GM21367 (cell line): ENCODE data around the gene ASB2.

Source experiments
- ATAC-seq: cut with Tn5 transposase; IDR thresholded peaks from one replicate; pipeline ENCODE4 v1.9.1; 2021; ENCODE audit not compliant: unreplicated experiment

The ASB2 gene

DNA sequence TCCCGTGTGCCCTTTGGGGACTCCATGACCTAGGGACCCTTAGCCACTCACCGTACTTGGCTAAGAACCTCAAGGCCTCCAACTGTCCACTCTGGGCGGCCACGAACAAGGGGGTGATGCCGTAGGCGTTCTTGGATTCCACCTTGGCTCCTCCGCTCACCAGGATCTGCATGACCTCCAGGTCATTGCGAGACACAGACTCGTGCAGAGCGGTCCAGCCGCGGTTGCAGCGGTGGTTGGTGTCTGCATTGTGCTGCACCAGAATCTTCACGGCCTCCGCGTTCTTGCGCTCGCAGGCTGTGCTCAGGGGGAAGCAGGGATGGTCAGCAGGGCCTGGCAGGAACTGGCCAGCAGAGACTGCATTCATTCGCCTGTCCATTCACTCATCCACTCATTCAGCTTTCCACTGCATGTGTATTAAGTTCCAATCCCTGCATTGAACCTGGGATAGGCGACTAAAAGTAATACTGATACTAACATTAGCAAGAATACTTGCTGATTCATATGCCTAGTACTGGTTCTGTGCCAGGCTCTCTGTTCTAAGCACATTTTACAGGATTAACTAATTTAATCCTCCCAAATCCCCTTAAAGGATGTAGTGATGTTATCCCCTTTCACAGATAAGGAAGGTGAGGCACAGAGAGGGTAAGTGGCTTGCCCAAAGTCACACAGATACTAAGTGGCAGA, 25.3 kb downstream of the ASB2 start:
- no peak for ATAC-seq

DNA sequence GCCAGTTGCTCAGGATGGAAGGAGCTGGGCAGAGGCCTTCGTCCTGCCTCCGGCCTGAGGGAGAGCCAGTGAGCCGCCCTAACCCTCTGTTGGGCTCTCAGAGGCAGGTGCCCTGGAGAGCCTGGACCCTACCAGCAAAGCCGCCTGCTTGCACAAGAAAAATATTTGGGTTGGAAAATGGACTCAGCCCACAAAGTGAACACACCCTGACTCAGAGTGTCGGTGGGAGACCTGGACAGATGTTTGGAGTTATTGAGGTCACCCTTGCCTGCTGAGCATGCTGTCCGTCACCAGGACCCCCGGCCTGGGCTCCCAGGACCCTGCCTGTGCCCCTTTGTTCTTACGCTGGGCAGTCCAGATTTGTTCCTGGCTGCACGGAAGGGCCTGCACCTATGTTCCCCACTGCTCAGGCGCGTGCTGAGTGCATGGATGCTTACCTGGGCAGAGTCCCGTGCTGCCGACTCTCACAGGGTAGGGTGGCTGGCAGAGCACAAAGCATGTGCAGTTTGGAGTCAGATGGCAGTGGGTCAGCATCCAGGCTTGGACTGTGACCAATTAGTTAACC, 26.8 kb downstream of the ASB2 start:
- ATAC-seq, result no peak

DNA sequence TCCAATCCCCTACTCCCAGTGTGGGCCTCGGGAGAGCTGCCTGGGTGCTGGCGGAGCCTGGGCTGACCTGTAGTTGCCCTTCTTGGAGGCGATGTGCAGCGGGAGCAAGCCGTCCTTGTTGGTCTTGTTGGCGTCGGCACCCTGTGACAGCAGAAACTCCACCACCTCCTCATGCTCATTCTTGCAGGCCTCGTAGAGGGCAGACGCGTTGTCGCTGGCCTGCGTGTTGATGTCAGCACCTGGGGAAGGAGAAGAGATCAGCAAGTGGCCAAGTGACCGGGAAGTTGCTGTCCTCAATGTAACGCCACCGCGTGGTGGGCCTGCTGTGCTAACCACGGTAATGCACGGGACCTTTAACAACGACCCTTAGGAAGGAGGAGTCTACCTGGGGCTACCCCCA, 29.1 kb downstream of the ASB2 start:
- ATAC-seq, result no peak

DNA sequence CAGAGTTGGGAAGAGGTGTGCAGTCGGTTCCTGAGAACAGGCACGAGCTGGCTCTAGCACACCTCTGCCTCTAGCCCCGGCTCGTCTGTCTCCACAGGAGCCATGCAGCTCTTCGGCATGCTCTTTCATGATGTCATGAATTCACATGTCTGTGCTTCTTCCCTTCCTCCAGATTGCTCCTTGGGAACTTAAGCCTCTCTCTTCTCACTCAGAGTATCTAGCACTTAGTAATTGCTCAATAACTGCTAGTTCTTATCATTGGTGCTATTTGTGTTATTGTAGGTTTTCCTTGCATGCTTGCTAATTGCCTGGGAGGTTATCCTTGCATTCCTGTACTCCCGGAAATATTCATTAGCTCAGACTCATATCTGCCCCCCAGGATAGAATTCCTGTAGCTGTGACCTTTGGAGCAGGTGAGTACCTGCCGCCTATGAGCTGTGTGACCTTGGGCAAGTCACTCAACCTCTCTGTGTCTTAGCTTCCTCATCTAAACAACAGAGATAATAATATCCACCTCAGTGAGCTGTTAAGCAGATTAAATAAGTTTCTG, 29.8 kb downstream of the ASB2 start:
- no peak for ATAC-seq

DNA sequence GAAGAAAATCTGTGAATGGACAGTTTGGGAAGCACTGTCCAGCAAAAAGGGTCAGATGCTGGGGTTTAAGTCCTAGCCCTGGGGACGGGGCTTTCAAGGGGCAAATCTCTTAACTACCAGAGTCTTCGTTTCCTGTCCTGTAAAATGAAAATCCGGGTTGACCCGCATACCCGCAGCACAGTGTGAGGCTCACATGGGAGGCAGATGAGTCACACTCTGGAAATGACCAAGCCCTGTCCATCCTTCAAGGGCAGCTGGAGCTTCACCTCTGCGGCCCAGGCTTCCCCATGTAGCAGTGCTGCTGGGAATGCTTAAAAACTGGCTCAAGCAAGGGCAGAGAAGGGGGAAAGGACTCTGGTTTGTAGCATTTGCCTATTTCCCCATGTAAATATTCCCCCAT, 30.3 kb downstream of the ASB2 start:
- ATAC-seq, result no peak

DNA sequence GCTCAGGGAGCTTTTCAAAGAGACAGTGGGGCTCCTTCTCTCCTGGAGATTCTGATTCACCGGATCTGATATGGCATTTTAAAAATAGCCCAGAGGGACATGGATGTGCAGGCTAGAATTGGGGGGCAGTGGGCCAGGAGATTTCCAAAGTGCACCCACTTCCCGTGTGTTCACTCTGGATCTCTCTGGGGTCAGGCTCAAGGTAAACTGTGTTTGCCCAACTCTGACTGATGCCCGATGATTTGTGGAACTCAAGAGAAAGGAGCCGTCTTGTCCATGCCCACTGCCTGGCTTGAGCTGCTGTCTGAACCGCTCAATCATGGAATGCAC, 31.3 kb downstream of the ASB2 start:
- no peak for ATAC-seq

DNA sequence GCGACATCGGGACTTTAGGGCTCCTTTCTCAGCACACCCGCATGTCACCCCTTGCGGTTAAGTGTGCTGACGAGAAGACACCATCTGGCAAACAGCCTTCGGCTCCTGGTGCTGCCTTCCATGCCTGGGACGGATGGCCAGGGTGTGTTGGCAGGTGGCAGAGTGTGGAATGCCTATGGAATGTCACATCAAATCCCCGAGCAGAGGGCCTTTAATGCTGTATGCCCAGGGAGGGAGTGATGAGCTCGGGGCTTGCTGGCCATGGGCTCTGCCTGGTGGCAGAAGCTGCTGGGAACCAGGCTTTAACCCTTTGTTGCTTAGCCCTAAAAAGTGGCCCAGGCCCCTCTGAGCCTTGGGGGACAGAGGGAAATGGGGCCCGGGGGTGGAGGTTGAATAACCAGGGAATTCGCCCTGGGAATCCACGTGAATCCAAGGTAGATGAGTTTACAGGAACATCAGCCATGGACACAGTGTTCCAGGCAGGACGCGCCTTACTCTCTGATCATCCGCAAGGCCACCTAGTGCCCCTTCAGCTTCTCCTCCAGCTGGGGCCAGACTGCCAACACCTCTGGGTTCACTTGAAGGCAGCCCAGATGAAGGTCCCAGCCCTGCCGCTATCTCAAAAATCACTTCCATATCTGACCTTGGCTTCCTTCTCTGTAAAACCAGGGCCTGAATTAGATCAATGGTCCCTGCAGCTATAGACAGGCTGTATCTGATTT, 31.9 kb downstream of the ASB2 start:
- no peak for ATAC-seq

DNA sequence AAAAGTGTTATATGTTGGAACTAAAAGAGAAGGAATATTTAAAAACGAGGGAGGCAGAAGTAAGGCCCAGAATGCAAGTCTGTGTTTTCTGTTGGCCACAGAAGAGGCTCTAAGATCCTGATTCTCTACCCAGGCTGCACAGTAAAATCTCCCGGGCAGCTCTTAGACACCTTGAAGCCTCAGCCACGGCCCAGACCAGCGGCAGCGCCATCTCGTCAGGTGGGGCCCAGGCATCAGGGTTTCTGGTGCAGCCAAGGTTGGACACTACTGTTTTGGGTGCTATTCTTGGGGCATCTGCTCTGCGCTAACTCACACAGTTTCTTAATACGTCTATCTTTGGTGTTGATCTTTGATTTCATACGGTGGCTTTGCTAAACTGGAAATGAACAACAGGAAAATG, 32.4 kb downstream of the ASB2 start:
- ATAC-seq, result no peak

DNA sequence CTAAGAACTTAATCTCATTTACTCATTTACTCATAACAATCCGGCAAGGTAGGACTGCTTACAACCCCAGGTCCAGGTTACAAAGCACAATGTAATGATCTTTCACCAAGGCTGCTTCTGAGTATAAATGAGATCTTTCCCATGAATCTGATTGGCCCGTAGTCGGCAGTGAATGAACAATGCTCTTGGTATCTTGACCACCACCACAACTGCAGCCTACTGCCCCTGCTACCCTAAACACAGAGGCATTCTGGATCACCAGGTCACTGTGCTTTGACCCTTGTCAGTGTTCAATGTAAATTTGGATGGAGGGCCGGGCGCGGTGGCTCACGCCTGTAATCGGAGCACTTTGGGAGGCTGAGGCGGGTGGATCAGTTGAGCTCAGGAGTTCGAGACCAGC, 33.3 kb downstream of the ASB2 start:
- ATAC-seq, result no peak

DNA sequence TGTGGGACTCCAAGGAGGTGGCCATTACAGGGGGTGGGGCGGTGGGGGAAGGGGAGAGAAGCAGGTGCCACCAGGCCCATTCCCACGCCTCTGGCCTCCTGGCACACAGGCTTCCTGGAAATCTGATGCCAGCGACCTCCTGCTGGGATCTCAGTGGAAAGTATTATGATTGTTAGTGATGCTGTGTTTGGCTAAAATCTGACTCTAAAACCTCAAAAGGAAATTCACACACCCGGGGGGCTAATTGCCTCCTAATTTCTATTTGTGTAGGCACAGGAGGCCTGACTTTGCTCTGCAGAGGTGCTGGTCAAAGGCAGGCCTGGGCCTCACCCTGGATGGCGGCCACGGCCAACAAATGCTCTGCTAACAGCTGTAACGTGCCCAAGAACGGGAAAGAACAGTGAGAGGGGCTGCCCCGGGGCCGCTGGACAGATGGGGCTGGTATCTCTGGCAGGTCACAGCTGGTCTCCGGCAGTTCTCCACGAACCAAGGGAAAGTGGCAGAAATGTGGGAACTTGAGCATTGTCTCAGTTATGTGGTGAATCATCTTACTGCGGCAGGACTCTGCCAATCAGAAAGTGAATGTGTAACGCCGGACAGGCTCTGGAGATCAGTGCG, 35.0 kb downstream of the ASB2 start:
- ATAC-seq, result no peak

DNA sequence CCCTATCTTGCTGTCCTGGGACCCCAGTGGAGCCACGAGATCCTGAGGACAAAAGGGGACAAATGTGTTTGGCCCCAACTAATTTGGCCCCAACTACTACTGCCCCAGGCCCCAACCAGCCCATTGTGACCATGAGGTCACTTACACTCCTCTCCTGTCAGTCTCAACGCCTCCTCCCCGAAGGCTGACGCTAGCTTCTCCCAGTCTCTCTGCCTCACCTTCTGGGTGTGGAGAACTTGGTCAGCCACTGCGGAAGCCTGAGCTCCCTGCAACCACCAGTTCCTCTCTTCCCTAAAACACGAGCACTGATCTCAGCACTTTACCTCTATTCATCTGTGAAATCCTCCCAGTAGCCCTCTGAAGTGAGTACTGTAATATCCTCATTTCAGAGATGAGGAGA, 35.9 kb downstream of the ASB2 start:
- no peak for ATAC-seq

DNA sequence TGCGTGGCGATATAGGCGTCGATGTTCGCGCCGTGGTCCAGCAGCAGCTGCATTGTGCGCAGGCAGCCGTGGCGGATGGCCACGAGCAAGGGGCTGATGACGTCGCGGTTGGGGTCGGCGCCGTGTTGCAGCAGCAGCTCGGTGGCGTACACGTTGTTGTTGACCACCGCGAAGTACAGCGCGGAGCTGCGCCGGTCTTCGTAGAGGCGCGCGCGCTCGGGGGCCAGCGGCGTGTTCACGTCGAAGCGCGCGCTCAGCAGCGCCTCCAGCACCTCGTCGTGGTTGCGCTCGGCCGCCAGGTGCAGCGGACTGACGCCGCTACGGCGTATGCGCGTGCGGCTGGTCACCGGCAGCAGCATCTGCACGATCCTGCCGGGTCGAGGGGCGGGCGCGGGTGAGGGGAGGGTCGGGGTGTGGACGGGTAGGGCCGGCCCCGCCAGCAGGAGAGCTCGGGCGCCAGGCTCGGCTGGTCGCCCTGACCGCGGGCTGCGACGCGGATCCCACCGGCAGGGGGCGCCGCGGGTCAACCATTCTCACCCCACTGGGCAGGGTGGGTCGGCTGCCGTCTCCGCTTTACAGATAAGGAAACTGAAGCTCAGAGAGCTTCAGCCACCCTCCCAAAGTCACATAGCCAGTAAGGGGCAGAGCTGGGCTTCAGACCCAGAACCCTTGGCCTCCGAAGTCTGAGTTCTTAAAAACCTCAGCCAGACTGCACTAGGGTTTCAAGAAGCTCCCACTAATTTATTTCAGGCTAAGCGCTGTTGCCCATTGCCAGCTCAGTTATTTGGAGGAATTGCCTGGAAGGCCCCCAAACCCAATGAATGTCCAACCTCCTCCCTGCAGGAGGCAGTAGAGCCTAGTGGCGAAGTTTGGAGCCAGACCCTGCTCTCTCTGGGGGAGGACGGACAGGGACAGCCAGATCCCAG, 36.8 kb downstream of the ASB2 start:
- peak; percentile 87 for ATAC-seq

DNA sequence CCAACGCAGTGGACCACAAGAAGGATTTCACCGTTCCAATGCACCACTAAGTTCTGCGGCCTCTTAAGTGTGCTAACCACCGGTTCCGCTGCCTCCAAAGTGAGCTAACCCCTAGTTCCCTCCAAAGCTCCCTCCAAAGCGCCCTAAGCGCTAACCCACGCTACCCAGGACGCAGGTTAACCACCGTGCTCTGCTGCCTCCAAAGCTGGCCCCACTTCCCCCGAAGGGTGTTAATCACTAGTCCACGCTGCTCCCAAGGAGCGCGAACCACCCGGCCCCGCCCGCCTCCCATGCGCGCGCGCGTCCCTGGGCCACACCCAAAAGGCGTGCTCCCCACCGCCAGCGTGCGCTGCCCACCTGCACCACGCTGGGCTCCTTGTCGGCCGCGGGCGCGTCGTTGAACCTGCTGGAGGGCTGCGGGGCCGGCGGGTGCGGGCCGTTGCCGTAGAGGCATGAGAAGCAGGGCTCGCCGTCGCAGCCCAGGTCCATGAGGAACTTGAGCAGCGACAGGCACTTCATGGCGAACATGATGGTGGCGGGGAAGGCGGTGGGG, 37.5 kb downstream of the ASB2 start:
- ATAC-seq, result no peak

DNA sequence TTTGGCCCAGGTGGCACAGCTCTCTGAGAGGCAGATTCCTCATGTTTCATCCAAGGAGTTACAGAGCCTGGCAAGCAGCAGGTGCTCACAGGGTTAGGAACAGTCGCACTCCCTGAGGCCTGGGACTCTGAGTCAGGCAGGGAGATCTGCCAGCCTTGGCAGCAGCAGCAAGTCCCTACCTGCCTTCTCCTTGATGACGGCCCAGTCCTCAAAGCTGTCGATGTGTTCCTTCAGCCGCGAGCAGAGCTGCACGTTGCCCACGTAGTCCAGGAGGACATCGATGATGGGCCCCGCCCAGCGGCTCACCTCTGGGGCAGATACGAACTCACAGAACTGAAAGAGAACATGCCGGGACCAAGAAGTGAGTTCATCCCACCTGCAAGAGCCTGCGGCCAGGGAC, 38.9 kb downstream of the ASB2 start:
- ATAC-seq, result no peak

DNA sequence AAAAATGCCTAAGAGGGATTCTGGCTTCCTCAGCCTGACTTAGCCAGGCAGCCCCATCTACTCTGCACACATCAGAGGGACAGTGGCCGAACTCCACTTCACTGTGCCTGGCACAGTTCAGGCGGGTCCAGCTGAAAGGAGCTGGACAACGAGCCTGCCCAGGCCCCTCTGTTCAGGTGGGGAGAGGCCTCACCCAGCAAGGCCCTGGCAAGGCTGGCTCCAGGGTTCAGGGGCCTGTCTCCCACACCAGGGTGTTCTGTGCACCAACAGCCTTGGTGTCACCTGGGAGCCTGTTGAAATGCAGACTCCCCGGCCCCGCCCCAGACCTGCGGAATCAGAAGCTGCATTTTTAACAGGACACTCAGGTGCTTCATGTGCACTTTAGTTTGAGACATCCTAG, 39.4 kb downstream of the ASB2 start:
- ATAC-seq, result no peak

DNA sequence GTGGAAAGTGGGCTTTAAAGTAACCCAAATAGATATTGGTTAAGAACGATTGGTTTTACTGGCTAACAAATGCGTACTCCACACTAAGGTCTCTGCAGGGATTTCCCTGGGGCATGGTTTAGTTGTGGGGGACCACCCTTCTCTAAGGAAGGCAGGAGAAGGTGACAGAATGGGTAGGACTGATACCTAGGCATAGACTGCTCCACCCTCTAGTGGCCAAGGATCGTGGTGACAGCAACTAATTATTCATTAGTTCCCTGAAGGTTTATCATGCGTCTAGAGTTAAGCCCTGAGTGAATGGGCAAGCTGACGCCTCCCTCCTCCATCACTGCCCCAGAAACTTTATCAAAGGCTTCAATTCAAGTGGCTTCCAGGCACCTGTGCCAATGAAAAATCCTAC, 40.1 kb downstream of the ASB2 start:
- no peak for ATAC-seq

DNA sequence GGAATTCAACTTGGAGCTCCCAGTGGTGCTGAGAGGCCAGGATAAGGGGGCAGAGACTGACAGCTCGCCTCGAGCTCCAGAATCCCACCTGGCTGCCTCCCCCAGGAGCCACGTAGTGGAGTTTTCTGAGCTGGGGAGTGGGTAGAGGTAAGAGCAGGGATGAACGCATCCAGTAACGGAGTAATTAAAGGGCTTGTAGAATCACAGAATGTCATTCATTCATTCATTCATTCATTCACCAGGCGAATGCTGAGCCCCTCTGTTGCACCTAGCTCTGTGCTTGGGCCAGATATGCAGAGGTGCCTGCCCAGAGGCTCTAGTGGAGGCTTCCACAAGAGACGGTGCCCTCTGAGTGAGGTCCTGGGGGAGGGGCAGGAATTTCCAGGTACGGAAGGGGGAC, 41.2 kb downstream of the ASB2 start:
- ATAC-seq, result no peak

DNA sequence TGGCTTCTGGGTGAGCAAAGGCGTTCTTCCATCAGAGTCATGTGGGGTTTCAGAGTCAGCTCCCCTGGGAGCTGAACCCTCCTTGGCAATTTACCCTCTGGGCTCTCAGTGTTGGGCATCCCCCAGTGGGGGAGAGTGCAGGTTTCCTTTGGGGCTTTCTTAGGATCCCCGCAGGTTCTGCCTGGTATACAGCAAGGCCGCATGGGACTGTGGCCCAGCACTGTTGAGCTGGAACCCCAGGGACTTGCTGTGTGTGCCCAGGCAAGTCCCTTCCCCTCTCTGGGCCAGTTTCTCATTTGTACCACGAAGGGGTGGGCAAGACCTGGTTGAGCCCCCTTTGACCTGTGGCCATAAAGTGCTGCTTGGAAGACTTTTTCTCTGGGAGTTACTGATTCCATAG, 43.7 kb downstream of the ASB2 start:
- ATAC-seq, result no peak

DNA sequence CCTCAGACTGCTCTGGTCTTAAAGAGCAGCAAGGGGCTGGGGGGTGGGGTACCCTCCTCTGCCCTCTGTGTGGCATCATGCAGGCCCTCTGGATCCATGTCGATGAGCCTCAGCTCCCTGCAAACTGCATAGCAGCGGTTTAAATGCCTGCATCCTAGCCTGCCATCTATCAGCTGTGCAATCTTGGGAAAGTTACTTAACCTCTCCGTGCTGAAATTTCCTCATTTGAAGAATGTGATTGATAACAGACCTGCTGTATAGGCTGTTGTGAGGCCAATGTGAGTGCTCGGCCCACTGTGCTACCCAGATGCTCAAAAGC, 45.4 kb downstream of the ASB2 start:
- ATAC-seq, result no peak

DNA sequence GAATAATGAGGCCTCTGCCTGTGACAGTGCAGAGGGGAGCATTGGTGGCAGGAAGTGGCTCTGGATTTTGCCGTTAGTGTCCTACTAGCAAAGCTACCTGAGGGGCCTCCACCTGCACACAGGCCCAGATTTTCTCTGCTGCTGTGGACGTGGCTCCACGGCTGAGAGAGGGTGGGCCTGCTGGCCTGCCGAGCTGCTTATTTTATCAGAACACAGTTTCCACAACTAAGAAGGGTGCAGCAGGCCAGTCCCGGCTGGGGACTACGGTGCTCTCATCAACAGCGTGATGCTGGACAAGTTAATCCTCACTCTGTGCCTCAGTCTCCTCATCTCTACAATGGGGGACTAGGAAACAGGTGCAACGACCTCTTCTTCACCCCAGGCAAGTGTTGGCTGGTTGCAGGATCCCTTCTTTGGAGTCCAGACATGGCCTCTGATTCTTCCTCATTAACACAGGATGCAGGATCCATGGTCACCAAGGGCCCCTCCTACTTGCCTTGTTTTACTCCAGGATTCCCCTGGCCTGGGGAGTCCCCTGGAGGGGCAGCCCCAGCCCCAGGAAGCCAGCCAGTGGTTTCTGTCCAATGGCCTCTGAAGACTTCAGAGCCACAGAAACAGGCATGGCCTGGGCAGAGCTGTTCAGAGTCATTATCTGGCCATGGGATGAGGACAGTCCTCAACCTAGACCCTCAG, 45.9 kb downstream of the ASB2 start:
- no peak for ATAC-seq
